ENCODE data around the gene ENOX1. TPM values are rescaled to one million over a fixed set of nuclear protein-coding genes. Genes with fewer than 3 reads are reported as not detected.

The ENOX1 gene
- total RNA-seq, 4 donors from 2014 or later: 2.2 to 8.9 (median 6.2) TPM

DNA sequence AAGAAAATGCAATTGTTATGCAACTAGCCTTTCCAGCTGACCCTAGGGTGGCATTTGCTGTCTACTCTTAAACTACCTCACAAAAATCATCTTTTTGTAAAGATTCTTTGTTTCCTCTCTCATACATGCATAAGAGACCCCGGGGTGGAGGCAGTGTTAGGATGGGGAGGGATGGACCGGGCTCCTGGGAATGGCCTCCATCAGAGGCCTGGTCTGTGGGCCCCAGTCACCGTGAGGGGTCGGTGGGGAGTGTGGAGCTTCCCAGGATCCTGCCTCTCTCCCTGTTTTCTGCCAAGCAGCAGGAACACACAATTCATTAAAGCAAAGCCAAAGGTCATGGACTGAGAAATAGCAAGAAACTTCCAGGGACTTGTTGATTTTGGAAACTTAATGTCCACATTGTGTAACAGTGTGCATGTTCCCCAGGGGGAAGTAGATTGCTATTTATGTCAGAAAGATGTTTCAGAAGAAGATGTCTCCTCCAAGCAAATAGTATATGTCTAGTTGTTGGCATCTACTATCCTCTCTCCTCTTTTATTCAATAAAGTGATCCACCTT is 241.4 kb downstream of the ENOX1 start:
- ATAC-seq (ENCODE audit: low FRiP score) (no peak), DNase-seq (ENCODE audit: low spot score) (no peak)
- TF ChIP-seq, protein P1, sequence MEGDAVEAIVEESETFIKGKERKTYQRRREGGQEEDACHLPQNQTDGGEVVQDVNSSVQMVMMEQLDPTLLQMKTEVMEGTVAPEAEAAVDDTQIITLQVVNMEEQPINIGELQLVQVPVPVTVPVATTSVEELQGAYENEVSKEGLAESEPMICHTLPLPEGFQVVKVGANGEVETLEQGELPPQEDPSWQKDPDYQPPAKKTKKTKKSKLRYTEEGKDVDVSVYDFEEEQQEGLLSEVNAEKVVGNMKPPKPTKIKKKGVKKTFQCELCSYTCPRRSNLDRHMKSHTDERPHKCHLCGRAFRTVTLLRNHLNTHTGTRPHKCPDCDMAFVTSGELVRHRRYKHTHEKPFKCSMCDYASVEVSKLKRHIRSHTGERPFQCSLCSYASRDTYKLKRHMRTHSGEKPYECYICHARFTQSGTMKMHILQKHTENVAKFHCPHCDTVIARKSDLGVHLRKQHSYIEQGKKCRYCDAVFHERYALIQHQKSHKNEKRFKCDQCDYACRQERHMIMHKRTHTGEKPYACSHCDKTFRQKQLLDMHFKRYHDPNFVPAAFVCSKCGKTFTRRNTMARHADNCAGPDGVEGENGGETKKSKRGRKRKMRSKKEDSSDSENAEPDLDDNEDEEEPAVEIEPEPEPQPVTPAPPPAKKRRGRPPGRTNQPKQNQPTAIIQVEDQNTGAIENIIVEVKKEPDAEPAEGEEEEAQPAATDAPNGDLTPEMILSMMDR (IDR thresholded peaks at IDR 0.05): no peak

DNA sequence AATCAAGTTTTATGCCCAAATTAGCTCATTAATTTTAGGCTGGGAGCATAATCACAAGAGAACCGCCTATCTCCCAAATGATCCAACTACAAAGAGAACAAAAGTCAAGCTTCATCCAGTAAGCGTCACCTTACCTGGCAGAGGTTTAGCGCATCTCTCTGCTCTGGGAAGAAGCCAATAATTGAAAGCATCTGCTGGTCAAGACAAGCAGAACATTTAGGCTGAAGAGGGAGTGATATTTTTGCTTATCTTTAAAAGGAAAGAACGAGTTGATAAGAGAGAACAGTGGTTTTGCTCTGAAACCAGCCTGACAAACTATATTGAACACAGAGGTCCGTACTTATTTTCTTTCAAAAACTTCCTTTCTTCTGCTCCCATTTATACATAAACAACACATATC is 242.1 kb downstream of the ENOX1 start:
- DNase-seq (ENCODE audit: low spot score): no peak
- no peak for ATAC-seq (ENCODE audit: low FRiP score)
- TF ChIP-seq, protein P1 (IDR thresholded peaks at IDR 0.05): no peak

DNA sequence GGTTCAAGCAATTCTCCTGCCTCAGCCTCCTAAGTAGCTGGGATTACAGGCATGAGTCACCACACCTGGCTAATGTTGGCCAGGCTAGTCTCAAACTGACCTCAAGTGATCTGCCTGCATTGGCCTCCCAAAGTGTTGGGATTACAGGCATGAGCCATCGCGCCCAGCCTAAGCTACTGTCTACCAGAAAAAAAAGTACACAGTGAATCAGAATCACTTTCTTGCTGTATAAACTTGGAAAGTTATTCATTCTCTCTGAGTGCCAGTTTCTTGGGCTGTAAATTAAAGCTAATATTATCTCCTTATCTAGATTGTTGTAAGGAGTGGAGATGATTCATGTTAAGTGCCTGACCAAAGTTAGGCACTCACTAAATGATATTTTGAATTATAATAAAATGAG is 242.8 kb downstream of the ENOX1 start:
- DNase-seq (ENCODE audit: low spot score): no peak
- peak; percentile 80 for ATAC-seq (ENCODE audit: low FRiP score)
- TF ChIP-seq, protein P1 (IDR thresholded peaks at IDR 0.05): no peak

DNA sequence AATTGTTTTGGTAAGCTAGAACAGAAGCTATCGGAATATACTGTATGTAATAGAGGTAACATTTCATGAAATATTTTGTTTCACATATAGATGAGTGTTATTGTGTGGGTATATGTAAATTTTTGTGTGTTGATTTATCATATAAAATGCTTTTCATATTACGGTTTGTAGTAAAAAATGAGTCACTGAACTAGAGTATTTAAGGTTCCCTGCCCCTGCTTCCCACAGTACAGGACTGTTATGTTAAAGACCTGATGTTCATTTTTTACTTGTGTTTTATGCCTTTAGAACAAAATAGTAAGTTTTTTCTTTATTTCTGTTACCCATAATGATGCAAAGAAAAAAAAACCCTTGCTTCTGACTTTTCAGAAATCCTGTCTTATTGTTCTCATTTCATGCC is 243.4 kb downstream of the ENOX1 start:
- ATAC-seq (ENCODE audit: low FRiP score) (no peak), DNase-seq (ENCODE audit: low spot score) (no peak)
- TF ChIP-seq, protein P1 (IDR thresholded peaks at IDR 0.05): no peak

DNA sequence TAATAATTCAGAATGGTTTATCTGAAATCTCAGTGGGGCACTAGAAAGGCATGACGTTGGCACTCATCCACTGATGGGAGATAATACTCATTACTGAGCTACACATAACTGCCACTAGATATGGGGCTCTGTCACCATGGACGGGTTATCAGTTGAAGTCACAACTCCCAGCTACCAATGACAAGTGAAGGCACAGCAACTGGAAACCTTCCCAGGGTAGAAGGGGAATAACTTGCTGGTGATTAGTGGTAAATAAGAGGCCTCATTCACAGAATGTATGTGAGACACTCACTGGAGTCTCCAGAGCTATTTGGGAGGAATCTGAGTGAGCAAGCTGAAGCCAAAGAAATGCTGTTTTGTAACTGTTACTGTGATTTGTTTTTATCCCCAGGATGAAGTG is 249.6 kb downstream of the ENOX1 start:
- ATAC-seq (ENCODE audit: low FRiP score) (peak; percentile 52), DNase-seq (ENCODE audit: low spot score) (no peak)
- TF ChIP-seq, protein P1 (IDR thresholded peaks at IDR 0.05): no peak

DNA sequence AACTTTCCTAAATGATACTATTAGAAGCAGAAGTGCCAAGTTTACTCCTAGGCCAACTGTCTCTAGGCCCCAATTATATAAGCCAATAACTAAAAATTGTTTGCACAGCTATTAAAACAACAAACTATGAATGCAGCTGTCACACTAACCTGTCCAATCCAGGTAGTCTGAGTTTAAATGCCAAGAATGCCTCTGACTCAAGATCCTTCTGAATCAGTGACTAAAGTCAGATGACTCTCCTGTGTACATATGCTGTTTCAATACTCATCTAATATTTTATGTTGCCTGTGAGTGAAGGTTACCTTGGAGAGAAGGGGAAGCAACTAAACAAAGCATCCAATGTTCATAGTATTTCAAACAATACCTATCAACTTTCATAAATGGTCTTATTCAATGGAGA is 257.0 kb downstream of the ENOX1 start:
- ATAC-seq (ENCODE audit: low FRiP score): no peak
- DNase-seq (ENCODE audit: low spot score): no peak
- TF ChIP-seq, protein P1 (IDR thresholded peaks at IDR 0.05): no peak

DNA sequence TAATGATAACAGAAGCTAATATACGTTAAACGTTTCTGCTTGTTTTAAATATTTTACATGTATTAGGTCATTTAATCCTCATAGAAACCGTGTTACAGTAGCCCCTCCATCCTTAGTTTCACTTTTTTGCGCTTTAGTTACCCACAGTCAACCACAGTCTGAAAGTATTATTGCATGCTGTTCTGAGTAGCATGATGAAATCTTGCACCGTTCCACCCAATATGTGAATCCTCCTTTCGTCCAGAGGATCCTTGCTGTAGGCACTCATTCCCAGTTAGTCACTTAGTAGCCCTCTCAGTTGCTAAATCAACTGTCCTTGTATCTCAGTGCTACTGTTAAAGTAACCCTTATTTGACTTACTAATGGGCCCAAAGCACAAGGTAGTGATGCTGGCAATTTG is 257.8 kb downstream of the ENOX1 start:
- ATAC-seq (ENCODE audit: low FRiP score) (no peak), DNase-seq (ENCODE audit: low spot score) (no peak)
- TF ChIP-seq, protein P1 (IDR thresholded peaks at IDR 0.05): no peak

Data from omental fat pad (tissue), 4 donors.